HG02885 (cell line): Measurements from ENCODE around the gene LIPT2.

Experiments used
- ATAC-seq: cut with Tn5 transposase; IDR thresholded peaks from one replicate; pipeline ENCODE4 v1.9.1; 2021; ENCODE audit warnings: mild to moderate bottlenecking; ENCODE audit not compliant: unreplicated experiment, poor library complexity

Gene LIPT2

GRCh38 chr11:74468058-74468457, 25.5 kb downstream of the LIPT2 start:
- no peak for ATAC-seq

DNA sequence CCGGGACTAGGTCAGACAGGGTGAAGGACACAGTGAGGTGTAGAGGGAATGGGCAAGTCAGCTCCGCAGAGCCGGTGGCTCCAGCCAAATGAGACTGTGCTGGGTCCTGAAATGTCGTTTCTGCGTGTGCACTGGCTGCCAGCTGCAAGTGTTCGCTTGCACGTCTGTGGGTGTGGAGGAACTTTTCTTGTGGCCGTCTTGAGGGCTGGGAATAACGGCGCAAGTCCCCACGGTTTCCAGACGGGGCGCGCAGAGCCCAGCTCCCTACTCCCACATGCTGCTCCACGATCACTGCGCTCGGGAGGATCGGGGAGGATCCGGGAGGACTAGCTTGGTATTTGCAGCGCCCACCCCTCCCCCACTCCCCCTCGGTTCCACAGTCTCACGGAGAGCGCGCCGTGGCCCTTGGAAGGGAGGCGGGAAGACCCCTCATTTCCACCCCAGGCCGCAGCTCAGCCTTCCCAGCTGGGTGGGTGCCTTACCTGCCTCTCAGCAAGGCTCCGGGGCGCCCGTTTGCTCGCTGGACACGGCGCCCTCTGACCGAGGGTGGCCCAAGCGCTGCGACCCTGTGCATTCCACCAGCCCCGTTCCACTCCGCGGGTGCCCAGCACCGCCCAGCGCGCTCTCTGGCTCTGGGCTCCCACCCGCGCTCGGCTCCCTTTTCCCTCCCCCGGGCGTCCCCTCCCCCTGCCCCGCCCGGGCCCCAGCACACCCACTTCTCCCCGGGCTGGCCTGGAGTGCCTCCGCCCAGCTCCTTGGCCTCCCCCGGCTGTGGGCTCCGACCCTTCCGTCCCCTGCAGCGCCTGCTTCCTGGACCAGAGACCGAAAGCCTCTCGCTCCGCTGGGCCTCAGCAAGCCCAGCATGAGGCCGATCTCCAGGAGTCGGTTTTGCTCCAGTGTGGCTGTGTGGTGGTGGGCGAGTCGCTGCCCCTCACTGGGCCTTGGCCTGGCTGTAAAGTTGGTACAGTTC, 26.3 kb downstream of the LIPT2 start, which contains the start of gene KCNE3:
KCNE3 (minus strand) TSS at position 634 of the 970 bp plus-strand sequence. CDS start 9,986 bp downstream, outside the sequence.
- no peak for ATAC-seq

- ATAC-seq = no peak
Measured at GRCh38 chr11:74465291-74465708, 28.2 kb downstream of the LIPT2 start.

DNA sequence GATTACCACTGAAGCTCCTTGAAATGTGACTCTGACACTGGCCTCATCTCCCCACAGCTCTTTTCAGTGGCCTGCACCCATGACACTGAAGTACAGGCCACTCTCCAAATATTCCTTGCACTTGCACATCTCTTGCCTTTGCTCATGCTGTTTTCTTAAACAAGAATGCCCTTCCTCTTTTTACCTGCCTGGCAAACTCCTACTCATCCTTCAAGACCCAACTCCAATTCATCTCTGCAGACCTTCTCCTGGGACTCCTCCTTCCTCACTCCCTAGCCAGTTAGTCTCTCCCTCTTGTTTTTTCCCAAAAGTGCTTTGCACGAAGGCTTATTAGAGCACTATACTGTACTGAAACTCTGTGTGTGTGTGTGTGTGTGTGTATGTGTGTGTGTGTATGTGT, 28.8 kb downstream of the LIPT2 start:
- no peak for ATAC-seq

GRCh38 chr11:74463216-74463615, 30.3 kb downstream of the LIPT2 start:
- ATAC-seq = no peak

DNA sequence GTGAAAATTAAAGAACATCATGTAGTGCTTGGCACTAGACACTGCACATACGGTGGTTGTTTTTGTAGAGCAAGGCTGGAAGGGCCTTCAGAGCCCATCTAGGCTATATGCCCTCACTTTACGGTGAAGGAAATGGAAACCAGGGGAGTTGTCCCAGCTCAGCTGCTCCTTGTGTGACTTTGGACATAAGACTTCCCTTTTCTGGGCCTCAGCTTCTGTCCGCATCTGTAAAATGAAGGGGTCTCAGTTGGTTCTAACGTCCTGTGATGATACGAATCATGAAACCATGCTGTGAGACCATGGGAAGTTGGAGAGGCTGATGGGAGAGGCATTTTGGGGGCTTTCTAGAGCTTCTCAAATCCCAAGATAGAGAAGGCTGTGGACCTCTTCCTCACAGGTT, 30.9 kb downstream of the LIPT2 start:
- no peak for ATAC-seq

- ATAC-seq = no peak
Measured at GRCh38 chr11:74462009-74462408, 31.5 kb downstream of the LIPT2 start.

DNA sequence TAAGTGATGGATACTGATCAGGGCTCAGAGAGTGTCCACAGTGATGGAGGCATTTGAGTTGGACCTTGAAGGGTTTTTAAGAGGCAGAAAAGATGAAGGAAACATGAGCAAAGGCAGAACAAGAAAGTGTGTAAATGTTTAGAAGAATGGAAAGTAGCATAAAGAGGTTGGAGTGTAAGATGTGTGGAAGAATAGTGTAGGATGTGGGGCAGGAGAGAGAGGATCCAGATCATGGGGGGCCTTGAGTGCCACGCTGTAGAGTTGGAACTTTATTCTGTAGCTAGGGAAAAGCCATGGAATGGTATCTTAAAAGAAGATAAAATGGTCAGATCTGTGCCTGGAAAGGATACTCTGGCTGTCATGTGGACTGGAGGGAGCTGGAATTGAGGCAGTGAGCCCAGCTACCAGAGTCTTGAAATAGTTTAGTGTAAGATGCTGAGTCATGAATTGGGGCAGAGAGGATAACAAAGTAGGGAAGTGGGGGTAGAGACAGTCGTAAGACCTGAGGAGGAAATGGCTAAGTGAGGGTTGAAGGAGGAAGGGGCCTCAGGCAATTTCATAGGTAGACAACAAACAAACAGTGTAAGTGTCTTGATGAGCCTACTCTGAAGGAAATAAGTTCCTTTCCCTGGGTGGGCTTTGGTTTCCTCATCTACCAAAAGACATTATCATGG, 32.9 kb downstream of the LIPT2 start:
- no peak for ATAC-seq

DNA sequence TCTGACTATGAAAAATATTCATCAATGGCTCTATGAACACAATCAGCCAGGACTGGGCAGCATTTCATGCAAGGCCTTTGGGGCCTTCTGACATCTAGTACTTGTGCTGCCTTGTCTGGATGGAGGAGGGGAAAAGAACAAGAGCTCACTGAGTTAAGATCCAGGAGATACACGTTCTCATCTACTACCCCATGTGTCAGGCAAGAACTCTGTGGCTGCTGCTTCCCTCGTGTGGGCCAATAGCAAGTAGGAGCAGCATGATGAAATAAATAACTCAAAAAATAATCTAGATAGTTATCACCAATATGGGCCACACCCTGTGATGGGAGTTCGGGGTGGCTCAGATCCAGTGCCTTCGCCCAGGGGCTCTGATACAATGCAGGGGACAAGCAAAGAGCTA, 33.5 kb downstream of the LIPT2 start:
- ATAC-seq = no peak

DNA sequence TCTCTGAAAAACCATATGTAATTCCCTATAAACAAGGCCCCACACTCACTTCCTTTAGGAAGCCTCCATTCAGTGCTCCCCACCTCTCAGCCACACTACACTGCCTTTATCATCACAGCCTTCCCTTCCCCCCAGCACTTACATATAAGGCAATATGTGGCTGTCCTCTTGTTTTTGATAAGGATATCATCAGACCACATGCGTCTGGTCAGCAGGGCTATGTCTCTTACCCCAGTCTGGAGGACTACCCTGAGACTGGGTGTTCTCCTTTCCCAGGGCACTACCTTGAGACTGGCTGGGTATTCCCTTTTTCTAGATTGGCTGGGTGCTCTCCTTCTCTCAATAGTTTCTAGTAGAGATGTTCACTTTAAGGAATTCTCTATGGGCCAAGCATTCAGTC, 33.9 kb downstream of the LIPT2 start:
- no peak for ATAC-seq

- ATAC-seq = no peak
Measured at GRCh38 chr11:74457356-74457755, 36.2 kb downstream of the LIPT2 start.

GRCh38 chr11:74453373-74453975, 40.0 kb downstream of the LIPT2 start:
- no peak for ATAC-seq

- no peak for ATAC-seq
Measured at GRCh38 chr11:74452366-74452765, 41.2 kb downstream of the LIPT2 start.

- no peak for ATAC-seq
Measured at GRCh38 chr11:74450318-74450717, 43.2 kb downstream of the LIPT2 start.

DNA sequence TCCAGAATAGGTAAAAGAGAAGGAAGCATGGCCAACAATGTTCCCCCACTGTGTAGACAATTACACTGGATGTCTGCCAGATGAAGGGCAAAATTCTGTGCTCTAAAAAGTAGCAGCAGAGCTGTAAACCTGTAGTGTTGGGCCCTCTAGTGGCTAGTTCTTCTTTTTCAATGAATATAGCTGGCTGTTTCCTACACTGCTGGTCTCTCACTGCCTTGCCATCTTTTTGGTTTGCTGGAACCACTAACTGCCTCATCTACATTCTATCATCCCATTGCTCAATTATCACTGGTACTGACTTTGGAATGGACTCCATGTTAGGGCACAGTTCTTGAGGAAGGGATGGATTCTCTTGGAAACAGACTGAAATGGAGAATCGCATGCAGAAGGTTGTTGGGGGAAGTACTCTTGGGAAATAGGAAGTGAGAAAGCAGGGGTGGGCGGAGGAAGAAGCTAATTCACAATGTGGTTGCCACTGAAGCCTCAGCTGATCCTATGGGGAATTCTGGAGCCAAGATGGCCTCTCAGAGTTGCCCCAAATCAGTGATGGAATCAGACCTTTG, 44.1 kb downstream of the LIPT2 start:
- ATAC-seq = no peak

GRCh38 chr11:74447720-74448119, 45.8 kb downstream of the LIPT2 start:
- no peak for ATAC-seq

GRCh38 chr11:74446532-74446938, 47.0 kb downstream of the LIPT2 start:
- ATAC-seq = no peak

DNA sequence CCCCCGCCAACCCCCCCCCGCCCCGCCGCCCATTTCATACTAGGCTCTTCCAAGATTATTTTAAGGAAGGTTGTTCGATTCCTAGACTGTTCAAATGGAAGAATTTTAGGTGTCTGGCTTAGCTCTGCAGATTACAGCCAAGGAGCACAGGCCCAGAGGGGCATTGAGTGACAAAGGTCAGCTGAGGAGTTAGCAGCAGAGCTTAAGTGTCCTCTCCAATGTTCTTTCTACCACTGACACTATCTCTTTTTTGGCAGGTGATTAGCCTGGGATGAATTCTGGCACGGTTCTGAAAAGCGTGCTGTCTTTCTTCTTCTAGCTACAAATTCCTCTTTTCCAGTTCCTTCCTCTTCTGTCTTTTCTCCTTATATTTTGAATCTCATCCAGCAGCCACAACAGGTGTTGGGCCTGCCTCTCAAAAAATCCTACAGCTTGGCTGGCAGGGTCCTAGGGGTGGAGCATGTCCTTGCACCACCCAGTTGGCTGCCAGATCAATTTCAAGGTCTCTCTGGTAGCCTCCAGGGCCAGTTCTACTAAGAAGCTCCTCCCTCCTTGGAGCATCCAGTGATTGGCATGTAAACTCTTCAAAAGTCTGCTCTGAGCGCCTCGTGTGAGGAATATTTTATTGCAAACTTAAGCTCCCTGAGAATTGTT, 49.2 kb downstream of the LIPT2 start:
- no peak for ATAC-seq

DNA sequence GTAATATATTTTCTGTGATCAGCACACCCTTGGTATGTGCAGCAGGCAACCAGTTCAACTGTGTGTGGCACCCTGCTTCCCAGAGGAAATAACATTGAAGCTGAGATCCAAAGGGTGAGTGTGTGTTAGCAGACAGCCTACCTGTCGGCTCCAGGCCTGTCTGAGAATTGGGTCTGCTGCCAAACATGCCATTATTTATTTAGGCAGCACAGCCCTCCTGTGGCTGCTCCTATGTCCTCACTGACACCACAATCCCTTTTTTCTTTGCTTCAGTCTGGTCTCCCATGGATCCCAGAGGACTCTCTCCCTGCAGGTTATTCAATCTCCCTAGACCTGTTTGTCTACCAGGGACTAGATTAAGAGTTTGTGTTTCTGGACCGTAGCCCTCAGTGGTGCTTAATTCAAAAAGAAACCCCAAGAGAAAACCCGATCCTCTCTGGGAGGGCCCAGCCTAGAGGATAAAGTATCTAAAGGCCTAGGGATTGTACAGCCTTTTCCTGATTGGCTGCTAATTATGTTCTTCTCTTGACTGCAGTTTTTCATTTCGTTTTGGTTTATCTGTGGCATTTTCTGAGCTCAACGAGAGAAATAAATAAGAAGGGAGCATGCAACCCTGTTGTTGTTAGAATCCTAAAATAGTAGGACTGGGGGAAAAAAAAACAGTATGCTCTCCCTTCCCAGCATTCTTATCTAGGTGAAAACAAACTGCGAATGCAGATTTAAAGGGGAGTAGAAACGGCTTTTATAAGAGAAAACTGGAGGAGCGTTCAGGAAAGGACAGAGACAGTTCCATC, 50.3 kb downstream of the LIPT2 start:
- ATAC-seq = no peak
